WTC11 (cell line): ENCODE measurements around the gene SELENOW.

Experiments used
- ATF6 ChIP-seq: sonication (generic); formaldehyde crosslinking; IDR thresholded peaks from 2 replicates; pipeline ENCODE4 v1.8.1; 2023; ENCODE audit warnings: mild to moderate bottlenecking, missing genetic modification reagents
- CBFB ChIP-seq: sonication (generic); formaldehyde crosslinking; IDR thresholded peaks from 2 replicates; pipeline ENCODE4 v1.8.1; 2022; ENCODE audit warnings: mild to moderate bottlenecking, low read depth, missing genetic modification reagents
- MLX ChIP-seq: sonication (generic); formaldehyde crosslinking; IDR thresholded peaks from 2 replicates; pipeline ENCODE4 v1.8.1; 2023; ENCODE audit warnings: mild to moderate bottlenecking, missing genetic modification reagents, moderate library complexity
- NR2C2 ChIP-seq: sonication (generic); formaldehyde crosslinking; IDR thresholded peaks from 2 replicates; pipeline ENCODE4 v1.8.0; 2022; ENCODE audit warnings: mild to moderate bottlenecking, missing genetic modification reagents
- RELA ChIP-seq: sonication (generic); formaldehyde crosslinking; IDR thresholded peaks from 2 replicates; pipeline ENCODE4 v1.8.1; 2022; ENCODE audit warnings: missing genetic modification reagents, mild to moderate bottlenecking, borderline replicate concordance
- TCF7 ChIP-seq: sonication (generic); formaldehyde crosslinking; IDR thresholded peaks from 2 replicates; pipeline ENCODE4 v1.8.0; 2022; ENCODE audit warnings: mild to moderate bottlenecking, low read depth, missing genetic modification reagents, moderate library complexity
- USF2 ChIP-seq: sonication (generic); formaldehyde crosslinking; IDR thresholded peaks from 2 replicates; pipeline ENCODE4 v1.8.1; 2023; ENCODE audit warnings: mild to moderate bottlenecking, missing genetic modification reagents, moderate library complexity
- ZNF263 ChIP-seq: sonication (generic); formaldehyde crosslinking; IDR thresholded peaks from 2 replicates; pipeline ENCODE4 v1.8.1; 2022; ENCODE audit warnings: low read depth, mild to moderate bottlenecking, moderate library complexity, missing genetic modification reagents
- TF ChIP-seq, protein P1 (sequence below): fragments of 200-600 bp; IDR thresholded peaks from 2 replicates; pipeline ENCODE4 v1.8.0; 2022; ENCODE audit warnings: antibody characterized with exemption
- TF ChIP-seq, protein P2 (sequence below): sonication (generic); formaldehyde crosslinking; IDR thresholded peaks from 2 replicates; pipeline ENCODE4 v1.8.0; 2022; ENCODE audit warnings: mild to moderate bottlenecking, missing genetic modification reagents
- TF ChIP-seq, protein P3 (sequence below): sonication (generic); formaldehyde crosslinking; IDR thresholded peaks from 2 replicates; pipeline ENCODE4 v1.8.0; 2022; ENCODE audit warnings: mild to moderate bottlenecking, missing genetic modification reagents

DNA sequence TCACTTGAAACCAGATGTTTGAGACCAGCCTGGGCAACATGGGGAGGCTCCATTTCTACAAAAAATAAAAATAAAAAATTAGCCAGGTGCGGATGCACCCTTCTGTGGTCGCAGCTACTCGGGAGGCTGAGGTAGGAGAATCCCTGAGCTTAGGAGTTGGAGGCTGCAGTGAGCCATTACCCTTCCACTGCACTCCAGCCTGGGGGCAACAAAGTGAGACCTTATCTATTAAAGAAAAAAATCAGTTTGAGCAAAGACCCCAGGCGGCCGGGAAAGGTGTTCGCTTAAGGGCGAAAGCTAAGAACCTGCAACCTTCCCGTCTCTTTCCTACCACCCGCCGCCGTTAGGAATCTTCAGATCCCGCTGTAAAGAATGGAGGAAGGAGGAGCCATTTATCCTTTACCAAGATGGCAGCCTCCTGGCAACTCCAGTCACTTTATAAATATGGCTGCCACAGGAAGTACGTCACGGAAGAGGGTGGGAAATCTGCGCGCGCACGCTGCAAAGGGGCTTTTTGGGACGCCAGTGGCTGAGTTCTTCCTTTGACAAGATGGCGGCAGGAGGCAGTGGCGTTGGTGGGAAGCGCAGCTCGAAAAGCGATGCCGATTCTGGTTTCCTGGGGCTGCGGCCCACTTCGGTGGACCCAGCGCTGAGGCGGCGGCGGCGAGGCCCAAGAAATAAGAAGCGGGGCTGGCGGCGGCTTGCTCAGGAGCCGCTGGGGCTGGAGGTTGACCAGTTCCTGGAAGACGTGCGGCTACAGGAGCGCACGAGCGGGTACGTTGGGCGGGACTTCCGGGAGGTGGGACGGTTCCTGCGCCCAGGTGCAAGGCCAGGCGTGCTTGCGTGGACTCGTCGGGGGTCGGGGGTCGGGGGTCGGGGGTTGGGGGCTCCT, 33.2 kb upstream of the SELENOW start, which contains the start of gene NOP53:
- TF ChIP-seq, protein P1, sequence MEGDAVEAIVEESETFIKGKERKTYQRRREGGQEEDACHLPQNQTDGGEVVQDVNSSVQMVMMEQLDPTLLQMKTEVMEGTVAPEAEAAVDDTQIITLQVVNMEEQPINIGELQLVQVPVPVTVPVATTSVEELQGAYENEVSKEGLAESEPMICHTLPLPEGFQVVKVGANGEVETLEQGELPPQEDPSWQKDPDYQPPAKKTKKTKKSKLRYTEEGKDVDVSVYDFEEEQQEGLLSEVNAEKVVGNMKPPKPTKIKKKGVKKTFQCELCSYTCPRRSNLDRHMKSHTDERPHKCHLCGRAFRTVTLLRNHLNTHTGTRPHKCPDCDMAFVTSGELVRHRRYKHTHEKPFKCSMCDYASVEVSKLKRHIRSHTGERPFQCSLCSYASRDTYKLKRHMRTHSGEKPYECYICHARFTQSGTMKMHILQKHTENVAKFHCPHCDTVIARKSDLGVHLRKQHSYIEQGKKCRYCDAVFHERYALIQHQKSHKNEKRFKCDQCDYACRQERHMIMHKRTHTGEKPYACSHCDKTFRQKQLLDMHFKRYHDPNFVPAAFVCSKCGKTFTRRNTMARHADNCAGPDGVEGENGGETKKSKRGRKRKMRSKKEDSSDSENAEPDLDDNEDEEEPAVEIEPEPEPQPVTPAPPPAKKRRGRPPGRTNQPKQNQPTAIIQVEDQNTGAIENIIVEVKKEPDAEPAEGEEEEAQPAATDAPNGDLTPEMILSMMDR = no peak
- no peak for TF ChIP-seq USF2
- TF ChIP-seq MLX (CRISPR knock-in tag) = no peak
- TF ChIP-seq NR2C2 (CRISPR knock-in tag) = no peak
- no peak for TF ChIP-seq RELA (CRISPR knock-in tag)
- TF ChIP-seq TCF7 (CRISPR knock-in tag) = no peak
- TF ChIP-seq ATF6 = no peak
- TF ChIP-seq, protein P2, sequence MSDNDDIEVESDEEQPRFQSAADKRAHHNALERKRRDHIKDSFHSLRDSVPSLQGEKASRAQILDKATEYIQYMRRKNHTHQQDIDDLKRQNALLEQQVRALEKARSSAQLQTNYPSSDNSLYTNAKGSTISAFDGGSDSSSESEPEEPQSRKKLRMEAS = peak; percentile 66; the same call in 1 of the 2 replicates
- TF ChIP-seq CBFB (CRISPR knock-in tag) = no peak
- TF ChIP-seq, protein P3, sequence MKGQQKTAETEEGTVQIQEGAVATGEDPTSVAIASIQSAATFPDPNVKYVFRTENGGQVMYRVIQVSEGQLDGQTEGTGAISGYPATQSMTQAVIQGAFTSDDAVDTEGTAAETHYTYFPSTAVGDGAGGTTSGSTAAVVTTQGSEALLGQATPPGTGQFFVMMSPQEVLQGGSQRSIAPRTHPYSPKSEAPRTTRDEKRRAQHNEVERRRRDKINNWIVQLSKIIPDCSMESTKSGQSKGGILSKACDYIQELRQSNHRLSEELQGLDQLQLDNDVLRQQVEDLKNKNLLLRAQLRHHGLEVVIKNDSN (CRISPR knock-in tag) = no peak
- TF ChIP-seq ZNF263 = no peak
